Fibroblast of the conjunctiva (primary cell): Measurements from ENCODE around the gene KRTAP11-1.

Source experiments
- DNase-seq: peaks from one replicate; pipeline ENCODE4 v3.0.0-alpha.2; 2010; ENCODE audit warnings: low read depth

Gene KRTAP11-1

GRCh38 chr21:30881480-30881879 is at the start of gene KRTAP11-1:
Gene KRTAP11-1, minus strand, starts transcription at chr21:30881580. Its CDS starts 56 bp downstream, at chr21:30881524.
- no peak for DNase-seq

GRCh38 chr21:30924146-30924700 is 42.8 kb upstream of the KRTAP11-1 start:
- DNase-seq: no peak

- DNase-seq: no peak
These were observed 39.7 kb upstream of the KRTAP11-1 start for GRCh38 chr21:30921129-30921528.

GRCh38 chr21:30917557-30917956 is 36.2 kb upstream of the KRTAP11-1 start:
- DNase-seq: no peak

GRCh38 chr21:30900881-30901280 is 19.5 kb upstream of the KRTAP11-1 start:
- DNase-seq: no peak

- no peak for DNase-seq
These were observed 1.7 kb upstream of the KRTAP11-1 start for GRCh38 chr21:30882866-30883597.

GRCh38 chr21:30880914-30881313 is 466 bp downstream of the KRTAP11-1 start:
- DNase-seq: no peak

GRCh38 chr21:30874526-30874925 is 6.9 kb downstream of the KRTAP11-1 start:
- DNase-seq: no peak

- no peak for DNase-seq
These were observed 33.5 kb downstream of the KRTAP11-1 start for GRCh38 chr21:30847627-30848500.

- DNase-seq: no peak
These were observed 38.4 kb downstream of the KRTAP11-1 start for GRCh38 chr21:30842990-30843389.

GRCh38 chr21:30839304-30839703 is 42.1 kb downstream of the KRTAP11-1 start:
- no peak for DNase-seq

- no peak for DNase-seq
These were observed 42.8 kb downstream of the KRTAP11-1 start for GRCh38 chr21:30838536-30838935.

GRCh38 chr21:30831194-30831765 is 50.1 kb downstream of the KRTAP11-1 start:
- no peak for DNase-seq
